K562 (cell line): ENCODE data around the gene CGNL1. TPM values are rescaled to one million over a fixed set of nuclear protein-coding genes. Genes with fewer than 3 reads are reported as not detected.

Experiments
- ATF1 ChIP-seq, 2 experiments: fragments of 450-650 bp in 1 of 2; IDR thresholded peaks; 2 replicates each; pipeline ENCODE4 v1.6.1; 2016; ENCODE audit warnings: missing compliant biosample characterization in 1 of 2, missing genetic modification characterization in 1 of 2
- CBFA2T3 ChIP-seq: fragments of 450-650 bp; IDR thresholded peaks from 2 replicates; pipeline ENCODE4 v1.6.1; 2017
- HOXB6 ChIP-seq: fragments of 250-450 bp; sonication (Bioruptor Pico); IDR thresholded peaks from 2 replicates; pipeline ENCODE4 v1.5.1; 2022; ENCODE audit warnings: mild to moderate bottlenecking, borderline replicate concordance
- ZNF140 ChIP-seq: fragments of 250-450 bp; sonication (Bioruptor Pico); IDR thresholded peaks from 2 replicates; pipeline ENCODE4 v1.8.0; 2021; ENCODE audit warnings: moderate library complexity, mild to moderate bottlenecking, inconsistent platforms
- ZNF174 ChIP-seq: fragments of 250-450 bp; sonication (Bioruptor Pico); IDR thresholded peaks from 2 replicates; pipeline ENCODE4 v1.4.0; 2020; ENCODE audit warnings: mild to moderate bottlenecking
- ZNF175 ChIP-seq: fragments of 200-800 bp; sonication (Bioruptor generic); IDR thresholded peaks from 2 replicates; pipeline ENCODE4 v1.6.1; 2016; ENCODE audit warnings: low read depth, mild to moderate bottlenecking, missing genetic modification characterization, missing compliant biosample characterization
- ZNF77 ChIP-seq: fragments of 250-450 bp; sonication (Bioruptor Pico); IDR thresholded peaks from 2 replicates; pipeline ENCODE4 v1.5.0; 2020
- polyA plus RNA-seq, 8 experiments: library from polyadenylated mRNA; depleted of rRNA in 4 of 8; stranded (reverse) in 5 of 8; unstranded in 3 of 8; fragments of >200 nt; fragmentation: Nextera tagmentation in 2 of 8; fragmentation: Illumina TruSeq in 1 of 8; extraction: Ambion mirVana in 2 of 8; extraction: Trizol in 1 of 8; gene quantifications; 2 replicates each; pipeline versions ENCODE4 v1.2.1 to v1.2.3, GENCODE V29; 2011 to 2014; ENCODE audit warnings: inconsistent platforms in 1 of 8, missing spikeins in 1 of 8
- total RNA-seq, 7 experiments: library from RNA; depleted of rRNA in 6 of 7; stranded (reverse); fragments of >200 nt in 6 of 7; fragmentation: Illumina TruSeq in 2 of 7; extraction: Trizol in 2 of 7; gene quantifications; 2 replicates each; pipeline versions ENCODE4 v1.2.1 to v1.2.3, GENCODE V29; 2011 to 2021; ENCODE audit warnings: low replicate concordance in 1 of 7
- TF ChIP-seq, protein P1 (sequence below): fragments of 450-650 bp; IDR thresholded peaks from 2 replicates; pipeline ENCODE4 v1.6.1; 2016; ENCODE audit warnings: missing biosample characterization, missing genetic modification characterization
- TF ChIP-seq, protein P2 (sequence below), 2 experiments: fragments of 450-650 bp in 1 of 2; IDR thresholded peaks; 2 replicates each; pipeline ENCODE4 v1.6.1; 2011 to 2017; ENCODE audit warnings: low read depth in 2 of 2, antibody characterized with exemption in 1 of 2, borderline replicate concordance in 1 of 2, low read length in 1 of 2, mild to moderate bottlenecking in 1 of 2, mixed read lengths in 1 of 2; ENCODE audit not compliant: control insufficient read depth in 1 of 2
- TF ChIP-seq, protein P3 (sequence below): IDR thresholded peaks from 3 replicates; pipeline ENCODE4 v1.6.1; 2011; ENCODE audit warnings: borderline replicate concordance, mild to moderate bottlenecking; ENCODE audit not compliant: insufficient read length, insufficient read depth
- TF ChIP-seq, protein P4 (sequence below), 2 experiments: IDR thresholded peaks in 1 of 2; conservative IDR thresholded peaks in 1 of 2; 2 replicates each; pipeline ENCODE4 v1.6.1; 2016; ENCODE audit warnings: low read depth in 2 of 2, mild to moderate bottlenecking in 1 of 2, missing compliant biosample characterization in 1 of 2, missing genetic modification characterization in 1 of 2, moderate library complexity in 1 of 2
- TF ChIP-seq, protein P5 (sequence below): sonication (generic); formaldehyde crosslinking; IDR thresholded peaks from 2 replicates; pipeline ENCODE4 v1.8.1; 2023; ENCODE audit warnings: missing genetic modification reagents, mild to moderate bottlenecking, borderline replicate concordance

Gene CGNL1
- total and polyA plus RNA-seq, 9 of the 15 experiments (the other 6 are each of a cell fraction or from before 2014, with no cell fraction given): 0.01 to 0.07 TPM; not detected in 7

DNA sequence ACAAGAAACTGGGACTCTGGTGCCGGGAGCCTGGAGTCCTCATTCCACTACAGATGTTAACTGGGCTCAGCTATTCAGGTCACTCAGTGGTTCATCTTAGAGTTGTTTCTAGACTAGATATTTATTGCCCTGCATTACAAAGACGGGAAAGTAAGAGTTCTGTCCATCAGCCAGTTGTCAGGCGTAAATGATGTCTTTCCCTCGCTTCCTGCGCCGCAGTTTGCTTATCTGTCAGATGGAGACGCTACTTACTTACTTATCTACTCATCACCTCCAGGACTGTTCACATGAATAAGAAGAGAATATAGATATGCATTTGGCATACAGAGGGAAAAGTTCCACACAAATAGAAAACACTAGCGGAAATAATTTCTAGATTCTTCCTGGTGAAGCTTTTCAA, 47.8 kb upstream of the CGNL1 start (continued):
- TF ChIP-seq ZNF140 (no peak), ZNF175 (CRISPR knock-in tag) (peak; percentile 60; the same call in 1 of the 2 replicates), CBFA2T3 (peak; percentile 62), HOXB6 (CRISPR knock-in tag) (no peak), ATF1 (CRISPR knock-in tag; IDR thresholded peaks at IDR 0.05) (no peak), ATF1 (tag; IDR thresholded peaks at IDR 0.05) (peak; percentile 66), ZNF174 (no peak), ZNF77 (CRISPR knock-in tag) (no peak)
- TF ChIP-seq, protein P1, sequence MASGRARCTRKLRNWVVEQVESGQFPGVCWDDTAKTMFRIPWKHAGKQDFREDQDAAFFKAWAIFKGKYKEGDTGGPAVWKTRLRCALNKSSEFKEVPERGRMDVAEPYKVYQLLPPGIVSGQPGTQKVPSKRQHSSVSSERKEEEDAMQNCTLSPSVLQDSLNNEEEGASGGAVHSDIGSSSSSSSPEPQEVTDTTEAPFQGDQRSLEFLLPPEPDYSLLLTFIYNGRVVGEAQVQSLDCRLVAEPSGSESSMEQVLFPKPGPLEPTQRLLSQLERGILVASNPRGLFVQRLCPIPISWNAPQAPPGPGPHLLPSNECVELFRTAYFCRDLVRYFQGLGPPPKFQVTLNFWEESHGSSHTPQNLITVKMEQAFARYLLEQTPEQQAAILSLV (tag): no peak
- TF ChIP-seq, protein P2, sequence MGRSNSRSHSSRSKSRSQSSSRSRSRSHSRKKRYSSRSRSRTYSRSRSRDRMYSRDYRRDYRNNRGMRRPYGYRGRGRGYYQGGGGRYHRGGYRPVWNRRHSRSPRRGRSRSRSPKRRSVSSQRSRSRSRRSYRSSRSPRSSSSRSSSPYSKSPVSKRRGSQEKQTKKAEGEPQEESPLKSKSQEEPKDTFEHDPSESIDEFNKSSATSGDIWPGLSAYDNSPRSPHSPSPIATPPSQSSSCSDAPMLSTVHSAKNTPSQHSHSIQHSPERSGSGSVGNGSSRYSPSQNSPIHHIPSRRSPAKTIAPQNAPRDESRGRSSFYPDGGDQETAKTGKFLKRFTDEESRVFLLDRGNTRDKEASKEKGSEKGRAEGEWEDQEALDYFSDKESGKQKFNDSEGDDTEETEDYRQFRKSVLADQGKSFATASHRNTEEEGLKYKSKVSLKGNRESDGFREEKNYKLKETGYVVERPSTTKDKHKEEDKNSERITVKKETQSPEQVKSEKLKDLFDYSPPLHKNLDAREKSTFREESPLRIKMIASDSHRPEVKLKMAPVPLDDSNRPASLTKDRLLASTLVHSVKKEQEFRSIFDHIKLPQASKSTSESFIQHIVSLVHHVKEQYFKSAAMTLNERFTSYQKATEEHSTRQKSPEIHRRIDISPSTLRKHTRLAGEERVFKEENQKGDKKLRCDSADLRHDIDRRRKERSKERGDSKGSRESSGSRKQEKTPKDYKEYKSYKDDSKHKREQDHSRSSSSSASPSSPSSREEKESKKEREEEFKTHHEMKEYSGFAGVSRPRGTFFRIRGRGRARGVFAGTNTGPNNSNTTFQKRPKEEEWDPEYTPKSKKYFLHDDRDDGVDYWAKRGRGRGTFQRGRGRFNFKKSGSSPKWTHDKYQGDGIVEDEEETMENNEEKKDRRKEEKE (IDR thresholded peaks at IDR 0.05; ENCODE audit: borderline replicate concordance in 1 of 2, control insufficient read depth in 1 of 2, low read depth in 2 of 2, low read length in 1 of 2): no peak
- TF ChIP-seq, protein P3, sequence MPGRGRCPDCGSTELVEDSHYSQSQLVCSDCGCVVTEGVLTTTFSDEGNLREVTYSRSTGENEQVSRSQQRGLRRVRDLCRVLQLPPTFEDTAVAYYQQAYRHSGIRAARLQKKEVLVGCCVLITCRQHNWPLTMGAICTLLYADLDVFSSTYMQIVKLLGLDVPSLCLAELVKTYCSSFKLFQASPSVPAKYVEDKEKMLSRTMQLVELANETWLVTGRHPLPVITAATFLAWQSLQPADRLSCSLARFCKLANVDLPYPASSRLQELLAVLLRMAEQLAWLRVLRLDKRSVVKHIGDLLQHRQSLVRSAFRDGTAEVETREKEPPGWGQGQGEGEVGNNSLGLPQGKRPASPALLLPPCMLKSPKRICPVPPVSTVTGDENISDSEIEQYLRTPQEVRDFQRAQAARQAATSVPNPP: no peak
- TF ChIP-seq, protein P4, sequence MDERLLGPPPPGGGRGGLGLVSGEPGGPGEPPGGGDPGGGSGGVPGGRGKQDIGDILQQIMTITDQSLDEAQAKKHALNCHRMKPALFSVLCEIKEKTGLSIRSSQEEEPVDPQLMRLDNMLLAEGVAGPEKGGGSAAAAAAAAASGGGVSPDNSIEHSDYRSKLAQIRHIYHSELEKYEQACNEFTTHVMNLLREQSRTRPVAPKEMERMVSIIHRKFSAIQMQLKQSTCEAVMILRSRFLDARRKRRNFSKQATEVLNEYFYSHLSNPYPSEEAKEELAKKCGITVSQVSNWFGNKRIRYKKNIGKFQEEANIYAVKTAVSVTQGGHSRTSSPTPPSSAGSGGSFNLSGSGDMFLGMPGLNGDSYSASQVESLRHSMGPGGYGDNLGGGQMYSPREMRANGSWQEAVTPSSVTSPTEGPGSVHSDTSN (CRISPR knock-in tag; IDR thresholded peaks at IDR 0.05; ENCODE audit: low read depth): no peak
- TF ChIP-seq, protein P4 (tag; conservative IDR thresholded peaks at IDR 0.05; ENCODE audit: low read depth): peak; percentile 38
- TF ChIP-seq, protein P5, sequence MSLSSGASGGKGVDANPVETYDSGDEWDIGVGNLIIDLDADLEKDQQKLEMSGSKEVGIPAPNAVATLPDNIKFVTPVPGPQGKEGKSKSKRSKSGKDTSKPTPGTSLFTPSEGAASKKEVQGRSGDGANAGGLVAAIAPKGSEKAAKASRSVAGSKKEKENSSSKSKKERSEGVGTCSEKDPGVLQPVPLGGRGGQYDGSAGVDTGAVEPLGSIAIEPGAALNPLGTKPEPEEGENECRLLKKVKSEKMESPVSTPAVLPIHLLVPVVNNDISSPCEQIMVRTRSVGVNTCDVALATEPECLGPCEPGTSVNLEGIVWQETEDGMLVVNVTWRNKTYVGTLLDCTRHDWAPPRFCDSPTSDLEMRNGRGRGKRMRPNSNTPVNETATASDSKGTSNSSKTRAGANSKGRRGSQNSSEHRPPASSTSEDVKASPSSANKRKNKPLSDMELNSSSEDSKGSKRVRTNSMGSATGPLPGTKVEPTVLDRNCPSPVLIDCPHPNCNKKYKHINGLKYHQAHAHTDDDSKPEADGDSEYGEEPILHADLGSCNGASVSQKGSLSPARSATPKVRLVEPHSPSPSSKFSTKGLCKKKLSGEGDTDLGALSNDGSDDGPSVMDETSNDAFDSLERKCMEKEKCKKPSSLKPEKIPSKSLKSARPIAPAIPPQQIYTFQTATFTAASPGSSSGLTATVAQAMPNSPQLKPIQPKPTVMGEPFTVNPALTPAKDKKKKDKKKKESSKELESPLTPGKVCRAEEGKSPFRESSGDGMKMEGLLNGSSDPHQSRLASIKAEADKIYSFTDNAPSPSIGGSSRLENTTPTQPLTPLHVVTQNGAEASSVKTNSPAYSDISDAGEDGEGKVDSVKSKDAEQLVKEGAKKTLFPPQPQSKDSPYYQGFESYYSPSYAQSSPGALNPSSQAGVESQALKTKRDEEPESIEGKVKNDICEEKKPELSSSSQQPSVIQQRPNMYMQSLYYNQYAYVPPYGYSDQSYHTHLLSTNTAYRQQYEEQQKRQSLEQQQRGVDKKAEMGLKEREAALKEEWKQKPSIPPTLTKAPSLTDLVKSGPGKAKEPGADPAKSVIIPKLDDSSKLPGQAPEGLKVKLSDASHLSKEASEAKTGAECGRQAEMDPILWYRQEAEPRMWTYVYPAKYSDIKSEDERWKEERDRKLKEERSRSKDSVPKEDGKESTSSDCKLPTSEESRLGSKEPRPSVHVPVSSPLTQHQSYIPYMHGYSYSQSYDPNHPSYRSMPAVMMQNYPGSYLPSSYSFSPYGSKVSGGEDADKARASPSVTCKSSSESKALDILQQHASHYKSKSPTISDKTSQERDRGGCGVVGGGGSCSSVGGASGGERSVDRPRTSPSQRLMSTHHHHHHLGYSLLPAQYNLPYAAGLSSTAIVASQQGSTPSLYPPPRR (CRISPR knock-in tag): no peak
